Endodermal cell (in vitro differentiated cells): ENCODE measurements around the gene C1orf105. TPM values are rescaled to one million over a fixed set of nuclear protein-coding genes. Genes with fewer than 3 reads are reported as not detected.

Experiments used
- DNase-seq: peaks from one replicate; pipeline ENCODE4 v3.0.0-alpha.2; 2017
- H3K27ac ChIP-seq: 2 replicates; pipeline ENCODE4 v1.5.1; 2013; ENCODE audit warnings: mild to moderate bottlenecking, low read depth, low read length, moderate library complexity
- H3K27me3 ChIP-seq: 2 replicates; pipeline ENCODE4 v1.6.1; 2013; ENCODE audit warnings: mild to moderate bottlenecking, low read length, moderate library complexity; ENCODE audit not compliant: insufficient read depth, control insufficient read depth, poor library complexity, severe bottlenecking
- H3K36me3 ChIP-seq: 2 replicates; pipeline ENCODE4 v1.7.0; 2013; ENCODE audit warnings: mild to moderate bottlenecking, low read length, moderate library complexity; ENCODE audit not compliant: control insufficient read depth, insufficient read depth
- H3K4me1 ChIP-seq: one replicate; pipeline ENCODE4 v1.7.0; 2013; ENCODE audit warnings: low read length; ENCODE audit not compliant: control insufficient read depth, insufficient read depth
- H3K4me3 ChIP-seq: 2 replicates; pipeline ENCODE4 v1.5.1; 2013; ENCODE audit warnings: mild to moderate bottlenecking, low read length, moderate library complexity
- H3K9ac ChIP-seq: 2 replicates; pipeline ENCODE4 v1.6.1; 2013; ENCODE audit warnings: mild to moderate bottlenecking, low read length, moderate library complexity; ENCODE audit not compliant: poor library complexity, severe bottlenecking; ENCODE audit errors: extremely low read depth
- H3K9me3 ChIP-seq: 2 replicates; pipeline ENCODE4 v1.6.1; 2013; ENCODE audit warnings: mild to moderate bottlenecking, low read length, moderate library complexity; ENCODE audit not compliant: control insufficient read depth
- H3K27ac Mint-ChIP-seq: 2 replicates; pipeline ENCODE4 v1.8.0; 2020; ENCODE audit warnings: mixed read lengths
- H3K27me3 Mint-ChIP-seq: 2 replicates; pipeline ENCODE4 v1.8.0; 2021; ENCODE audit warnings: mild to moderate bottlenecking, mixed read lengths; ENCODE audit not compliant: insufficient read depth
- H3K36me3 Mint-ChIP-seq: 2 replicates; pipeline ENCODE4 v1.8.0; 2020; ENCODE audit warnings: low read depth, mixed read lengths
- H3K4me1 Mint-ChIP-seq: 2 replicates; pipeline ENCODE4 v1.8.0; 2020; ENCODE audit warnings: mixed read lengths
- H3K4me3 Mint-ChIP-seq: 2 replicates; pipeline ENCODE4 v1.8.0; 2020; ENCODE audit warnings: mild to moderate bottlenecking, moderate library complexity, mixed read lengths
- H3K9me3 Mint-ChIP-seq: 2 replicates; pipeline ENCODE4 v1.8.0; 2020; ENCODE audit warnings: mild to moderate bottlenecking, mixed read lengths
- CTCF ChIP-seq: fragments of 200-600 bp; sonication (generic); conservative IDR thresholded peaks from 2 replicates; pipeline ENCODE4 v1.5.0; 2021; ENCODE audit warnings: antibody characterized with exemption, mild to moderate bottlenecking
- WGBS, 2 experiments: methylation state at CpG; one replicate each; pipeline versions ENCODE4 v1.1.5 to v1.1.7; 2013; ENCODE audit warnings: missing lambda C conversion rate in 2 of 2, mixed read lengths in 1 of 2; ENCODE audit not compliant: insufficient coverage in 1 of 2, insufficient read length in 1 of 2; 5-methylcytosine and 5-hydroxymethylcytosine counted together
- total RNA-seq, 2 donors: library from RNA; stranded (reverse); fragmentation: NEBNext Ultra II Directional in 1 of 2; extraction: Animal tissue kit (Norgen Biotek cat#: 25700) in 1 of 2; gene quantifications; 2 replicates in 1 of 2; 3 replicates in 1 of 2; pipeline ENCODE4 v1.2.1, GENCODE V29; 2021

Gene C1orf105
- total RNA-seq, 2 donors from 2014 or later: not detected

- H3K9ac ChIP-seq: no peak overlapping the region
- Mint-ChIP-seq H3K4me3 (no peak overlapping the region), H3K36me3 (no peaks in the 10 kb centered on the region), H3K27me3 (no peaks in the 10 kb centered on the region), H3K27ac (no peak overlapping the region), H3K4me1 (peaks cover 11% of the 10 kb centered on the region), H3K9me3 (no peaks in the 10 kb centered on the region)
- no peaks in the 10 kb centered on the region for H3K9me3 ChIP-seq
- no peak overlapping the region for H3K4me3 ChIP-seq
- DNase-seq: no peak
- no peaks in the 10 kb centered on the region for H3K27me3 ChIP-seq
- TF ChIP-seq CTCF: no peak
- whole genome bisulfite sequencing, 2 experiments: 98 to 100% methylated on average over 1 of the region's 1 CpG
- no peaks in the 10 kb centered on the region for H3K4me1 ChIP-seq
- H3K27ac ChIP-seq: no peak overlapping the region
- no peaks in the 10 kb centered on the region for H3K36me3 ChIP-seq
Observed at GRCh38 chr1:172402878-172403569, 17.5 kb upstream of the C1orf105 start.

- H3K27me3 Mint-ChIP-seq: no peaks in the 10 kb centered on the region
Observed at GRCh38 chr1:172404121-172404520, 16.4 kb upstream of the C1orf105 start.

GRCh38 chr1:172405912-172406311, 14.6 kb upstream of the C1orf105 start:
- H3K9me3 ChIP-seq: no peaks in the 10 kb centered on the region
- Mint-ChIP-seq H3K4me3 (no peak overlapping the region), H3K36me3 (no peaks in the 10 kb centered on the region), H3K27me3 (no peaks in the 10 kb centered on the region), H3K27ac (no peak overlapping the region), H3K9me3 (no peaks in the 10 kb centered on the region), H3K4me1 (no peaks in the 10 kb centered on the region)
- H3K9ac ChIP-seq: no peak overlapping the region
- no peak overlapping the region for H3K4me3 ChIP-seq
- no peak overlapping the region for H3K27ac ChIP-seq
- TF ChIP-seq CTCF: no peak
- H3K36me3 ChIP-seq: no peaks in the 10 kb centered on the region
- H3K4me1 ChIP-seq: no peaks in the 10 kb centered on the region
- no peaks in the 10 kb centered on the region for H3K27me3 ChIP-seq
- no peak for DNase-seq

More at GRCh38 chr1:172404121-172404520, 16.4 kb upstream of the C1orf105 start:
- H3K36me3 Mint-ChIP-seq: no peaks in the 10 kb centered on the region
- peaks cover 11% of the 10 kb centered on the region for H3K4me1 Mint-ChIP-seq
- TF ChIP-seq CTCF: no peak
- Histone ChIP-seq H3K4me1 (no peaks in the 10 kb centered on the region), H3K36me3 (no peaks in the 10 kb centered on the region), H3K27me3 (no peaks in the 10 kb centered on the region), H3K9me3 (no peaks in the 10 kb centered on the region), H3K4me3 (no peak overlapping the region), H3K9ac (no peak overlapping the region), H3K27ac (no peak overlapping the region)
- DNase-seq: no peak
- H3K27ac Mint-ChIP-seq: no peak overlapping the region
- H3K9me3 Mint-ChIP-seq: no peaks in the 10 kb centered on the region
- no peak overlapping the region for H3K4me3 Mint-ChIP-seq
